Activated T-helper 1 cell treated with Interleukin-2 at 50 U/mL for 16 hours (primary cell): ENCODE measurements around the gene SLC28A1.
"Not testable (repeated sequence)": the region's sequence is repeated elsewhere in the genome, so short reads cannot be mapped to it uniquely, and the experiment has no call there.

ENCODE experiments used
- DNase-seq: peaks from one replicate; pipeline ENCODE4 v3.0.0-alpha.2; 2020; ENCODE audit warnings: low read depth

The SLC28A1 gene, protein sequence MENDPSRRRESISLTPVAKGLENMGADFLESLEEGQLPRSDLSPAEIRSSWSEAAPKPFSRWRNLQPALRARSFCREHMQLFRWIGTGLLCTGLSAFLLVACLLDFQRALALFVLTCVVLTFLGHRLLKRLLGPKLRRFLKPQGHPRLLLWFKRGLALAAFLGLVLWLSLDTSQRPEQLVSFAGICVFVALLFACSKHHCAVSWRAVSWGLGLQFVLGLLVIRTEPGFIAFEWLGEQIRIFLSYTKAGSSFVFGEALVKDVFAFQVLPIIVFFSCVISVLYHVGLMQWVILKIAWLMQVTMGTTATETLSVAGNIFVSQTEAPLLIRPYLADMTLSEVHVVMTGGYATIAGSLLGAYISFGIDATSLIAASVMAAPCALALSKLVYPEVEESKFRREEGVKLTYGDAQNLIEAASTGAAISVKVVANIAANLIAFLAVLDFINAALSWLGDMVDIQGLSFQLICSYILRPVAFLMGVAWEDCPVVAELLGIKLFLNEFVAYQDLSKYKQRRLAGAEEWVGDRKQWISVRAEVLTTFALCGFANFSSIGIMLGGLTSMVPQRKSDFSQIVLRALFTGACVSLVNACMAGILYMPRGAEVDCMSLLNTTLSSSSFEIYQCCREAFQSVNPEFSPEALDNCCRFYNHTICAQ

GRCh38 chr15:84883916-84884781 lies at the start of gene SLC28A1:
Gene SLC28A1, plus strand, starts transcription at chr15:84884662. Its CDS starts 3,099 bp downstream, at chr15:84887761.
- DNase-seq = no peak

- no peak for DNase-seq
Measured at GRCh38 chr15:84834969-84835368, 49.5 kb upstream of the SLC28A1 start.

DNA sequence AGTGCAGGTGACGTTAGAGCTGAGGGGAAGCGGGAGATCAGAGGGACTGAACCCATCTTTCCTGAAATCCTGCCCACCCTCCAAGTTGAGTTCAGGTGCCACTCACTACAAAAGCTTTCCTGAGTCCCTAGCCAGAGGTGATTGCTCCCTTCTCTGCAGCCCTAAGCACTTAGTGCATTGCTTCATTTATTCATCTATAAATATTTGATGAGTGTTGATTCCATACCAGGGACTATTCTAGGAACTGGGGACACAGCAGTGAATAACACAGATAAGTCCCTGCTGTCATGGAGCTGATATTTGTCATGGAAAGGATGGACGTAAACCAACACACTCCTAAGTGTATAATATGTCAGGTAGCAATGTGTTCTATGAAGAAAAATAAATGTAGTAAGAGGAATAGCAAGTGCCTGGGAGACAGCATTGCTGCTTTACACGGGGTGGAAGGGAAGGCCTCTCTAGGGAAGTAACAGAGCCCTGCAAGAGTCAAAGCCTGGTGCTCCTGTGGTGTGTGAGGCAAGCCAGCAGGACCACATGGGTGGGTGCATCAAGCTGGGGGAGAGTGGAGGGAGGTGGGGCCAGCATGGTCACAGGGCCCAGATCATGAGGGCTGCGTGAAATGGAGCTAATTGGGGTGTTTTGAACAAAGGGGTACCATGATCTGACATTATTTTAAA lies 48.7 kb upstream of the SLC28A1 start:
- no peak for DNase-seq

DNA sequence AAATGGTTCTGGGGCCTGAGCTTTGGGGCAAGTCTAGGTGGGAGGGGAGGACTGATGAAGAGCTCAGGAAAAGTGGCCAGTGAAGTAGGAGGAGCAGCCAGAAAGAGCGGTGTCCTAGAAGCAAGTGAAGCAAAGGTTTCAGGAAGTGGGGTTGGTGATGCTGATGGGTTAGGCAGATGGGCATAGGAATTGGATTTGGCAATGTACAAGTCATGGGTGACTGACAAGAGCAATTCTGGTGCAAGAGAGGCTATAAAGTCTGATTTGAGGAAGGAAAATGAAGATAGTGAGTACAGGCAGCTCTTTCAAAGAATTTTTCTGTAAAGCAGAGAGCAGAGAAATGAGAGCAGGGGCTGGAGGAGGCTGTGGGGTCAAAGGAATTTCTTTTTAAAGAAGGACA lies 47.6 kb upstream of the SLC28A1 start:
- DNase-seq = no peak

- no peak for DNase-seq
Measured at GRCh38 chr15:84839714-84840113, 44.7 kb upstream of the SLC28A1 start.

DNA sequence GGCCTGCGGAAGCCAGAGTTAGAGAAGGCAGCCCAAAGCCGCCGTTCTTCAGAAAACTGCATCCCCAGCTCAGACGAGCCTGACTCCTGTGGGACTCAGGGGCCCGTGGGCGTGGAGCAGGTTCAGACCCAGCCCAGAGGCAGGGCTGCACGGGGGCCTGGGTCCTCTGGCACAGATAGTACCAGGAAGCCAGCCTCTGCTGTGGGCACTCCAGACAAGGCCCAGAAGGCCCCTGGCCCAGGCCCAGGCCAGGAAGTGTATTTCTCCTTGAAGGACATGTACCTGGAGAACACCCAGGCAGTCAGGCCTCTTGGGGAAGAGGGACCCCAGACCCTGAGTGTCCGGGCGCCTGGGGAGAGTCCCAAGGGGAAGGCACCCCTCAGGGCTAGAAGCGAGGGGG lies 44.2 kb upstream of the SLC28A1 start:
- DNase-seq = no peak

DNA sequence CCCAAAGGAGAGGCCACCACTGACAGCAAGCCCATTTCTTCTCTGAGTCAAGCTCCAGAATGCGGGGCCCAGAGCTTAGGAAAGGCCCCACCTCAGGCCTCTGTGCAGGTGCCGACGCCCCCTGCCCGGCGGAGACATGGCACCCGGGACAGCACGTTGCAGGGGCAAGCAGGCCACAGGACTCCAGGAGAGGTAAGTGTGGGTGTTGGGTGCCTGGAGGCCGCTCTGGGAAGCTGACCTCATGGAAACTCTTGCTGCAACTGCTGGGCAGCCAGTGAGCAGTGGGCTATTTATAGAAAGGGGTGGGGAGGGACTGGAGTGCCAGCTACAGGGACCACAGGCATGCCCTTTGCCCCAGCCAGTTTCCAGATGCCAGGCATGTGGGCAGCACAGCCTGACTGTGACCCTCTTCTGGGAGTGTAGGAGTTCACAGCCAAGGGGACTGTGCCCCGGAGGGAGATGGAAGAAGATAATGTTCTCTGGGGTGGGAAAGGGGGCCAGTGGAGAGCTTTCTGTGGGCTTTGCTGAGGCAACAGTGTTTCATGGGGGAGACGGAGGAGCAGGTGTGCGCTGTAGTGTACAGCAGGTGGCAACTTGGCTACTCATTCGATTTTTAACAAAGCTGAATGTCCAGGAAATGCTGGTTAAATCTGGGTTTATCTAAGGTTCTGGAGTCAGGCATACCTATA lies 43.6 kb upstream of the SLC28A1 start:
- DNase-seq = no peak

DNA sequence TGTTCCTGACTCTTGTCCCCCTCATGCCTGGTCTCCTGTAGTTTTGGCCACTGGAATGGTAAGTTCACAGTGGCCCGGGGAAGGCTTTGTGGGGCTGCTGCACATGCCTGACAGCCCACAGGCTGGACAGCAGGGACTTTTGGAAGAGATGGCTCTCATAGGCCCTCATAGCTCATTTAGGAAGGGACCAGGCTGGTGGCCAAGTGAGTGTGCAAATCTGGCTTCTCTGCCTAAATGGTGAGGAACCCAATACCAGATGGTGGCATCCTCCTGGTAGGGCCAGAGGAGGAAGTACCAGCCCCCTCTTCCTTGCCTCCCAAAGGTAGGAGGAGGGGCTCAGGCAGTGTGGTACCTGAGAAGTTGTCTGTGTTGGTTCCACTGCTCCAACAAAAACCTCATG lies 41.7 kb upstream of the SLC28A1 start:
- DNase-seq = no peak

GRCh38 chr15:84844964-84845363 lies 39.5 kb upstream of the SLC28A1 start:
- DNase-seq = no peak

DNA sequence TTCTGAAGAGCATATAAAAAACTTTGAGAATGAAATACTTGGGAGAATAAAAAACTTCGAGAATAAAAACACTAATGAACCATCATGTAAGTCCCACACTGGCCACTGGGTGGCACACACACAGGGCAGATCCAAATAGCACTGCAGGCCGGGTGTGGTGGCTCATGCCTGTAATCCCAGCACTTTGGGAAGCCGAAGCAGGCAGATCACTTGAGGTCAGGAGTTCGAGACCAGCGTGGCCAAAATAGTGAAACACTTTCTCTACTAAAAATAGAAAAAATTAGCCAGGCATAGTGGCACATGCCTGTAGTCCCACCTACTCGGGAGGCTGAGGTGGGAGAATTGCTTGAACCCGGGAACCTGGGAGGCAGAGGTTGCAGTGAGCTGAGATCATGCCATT lies 38.8 kb upstream of the SLC28A1 start:
- not testable (repeated sequence) for DNase-seq

DNA sequence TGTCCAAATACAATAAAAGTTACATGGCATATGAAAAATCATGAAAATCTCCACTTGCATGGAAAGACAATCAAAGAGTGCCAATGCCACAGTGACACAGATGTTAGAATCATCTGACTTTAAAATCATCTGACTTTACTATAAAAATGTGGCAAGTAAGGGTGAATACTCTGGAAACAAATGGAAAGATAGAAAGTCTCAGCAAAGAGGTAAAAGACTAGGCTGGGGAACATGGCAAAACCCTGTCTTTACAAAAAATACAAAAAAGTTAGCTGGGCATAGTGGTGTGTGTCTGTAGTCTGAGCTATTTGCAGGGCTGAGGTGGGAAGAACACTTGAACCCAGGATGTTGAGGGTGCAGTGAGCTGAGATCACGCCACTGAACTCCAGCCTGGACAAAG lies 38.2 kb upstream of the SLC28A1 start:
- no peak for DNase-seq

- DNase-seq = no peak
Measured at GRCh38 chr15:84847382-84847781, 37.1 kb upstream of the SLC28A1 start.

GRCh38 chr15:84852212-84852611 lies 32.2 kb upstream of the SLC28A1 start:
- no peak for DNase-seq

DNA sequence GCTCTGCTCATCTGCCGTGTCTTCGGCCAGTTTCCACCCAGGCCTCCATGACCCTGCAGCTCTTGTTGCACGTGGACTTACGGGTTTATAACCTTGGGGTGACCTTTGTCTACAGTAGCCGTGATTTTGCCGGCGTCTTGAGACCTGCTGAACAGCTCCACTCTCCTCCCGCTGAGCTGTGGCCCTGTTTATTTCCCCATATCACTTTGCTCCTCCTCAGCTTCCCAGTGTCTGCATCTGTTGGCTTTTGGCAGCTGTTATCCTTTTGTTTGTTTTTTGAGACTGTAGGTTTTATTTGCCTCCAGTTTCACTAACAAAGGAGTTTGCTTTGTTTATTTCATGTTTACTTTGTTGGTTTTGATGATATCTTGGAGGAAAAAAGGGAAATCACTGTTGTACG lies 29.3 kb upstream of the SLC28A1 start:
- no peak for DNase-seq

DNA sequence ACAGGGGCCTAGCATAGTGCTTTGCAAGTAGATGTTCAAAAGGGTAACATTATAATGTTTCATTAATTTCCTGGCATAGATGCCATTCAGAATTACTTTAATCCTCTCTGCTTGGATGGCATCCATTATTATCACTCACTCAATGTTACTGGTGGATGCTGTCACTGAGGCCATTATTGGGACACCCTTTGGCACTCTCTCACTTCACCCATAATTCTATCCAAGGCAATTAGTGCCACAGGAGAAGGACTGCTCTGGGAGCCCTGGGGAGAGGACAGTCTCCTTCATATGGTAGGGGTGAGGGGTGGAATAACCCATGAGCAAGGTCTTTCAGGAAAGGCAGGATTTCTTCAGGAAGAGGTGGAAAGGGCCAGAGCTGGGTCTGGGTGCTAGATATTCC lies 28.7 kb upstream of the SLC28A1 start:
- DNase-seq = no peak

DNA sequence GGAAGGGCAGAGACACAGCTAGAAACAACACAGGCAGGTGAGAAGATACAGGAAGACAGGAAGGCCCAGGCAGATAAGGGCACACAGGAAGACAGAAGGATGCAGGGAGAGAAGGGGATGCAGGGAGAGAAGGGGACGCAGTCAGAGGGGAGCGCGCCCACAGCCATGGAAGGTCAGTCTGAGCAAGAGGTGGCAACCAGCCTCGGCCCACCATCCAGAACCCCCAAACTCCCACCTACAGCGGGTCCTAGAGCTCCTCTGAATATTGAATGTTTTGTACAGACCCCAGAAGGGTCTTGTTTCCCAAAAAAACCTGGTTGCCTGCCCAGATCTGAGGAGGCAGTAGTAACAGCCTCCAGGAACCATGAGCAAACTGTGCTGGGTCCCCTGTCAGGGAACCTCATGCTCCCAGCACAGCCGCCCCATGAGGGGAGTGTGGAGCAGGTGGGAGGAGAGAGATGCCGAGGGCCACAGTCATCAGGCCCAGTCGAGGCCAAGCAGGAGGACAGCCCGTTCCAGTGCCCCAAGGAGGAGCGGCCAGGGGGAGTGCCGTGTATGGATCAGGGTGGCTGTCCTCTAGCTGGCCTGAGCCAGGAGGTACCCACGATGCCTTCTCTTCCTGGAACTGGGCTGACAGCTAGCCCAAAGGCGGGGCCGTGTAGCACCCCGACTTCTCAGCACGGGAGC lies 27.6 kb upstream of the SLC28A1 start:
- DNase-seq = no peak

DNA sequence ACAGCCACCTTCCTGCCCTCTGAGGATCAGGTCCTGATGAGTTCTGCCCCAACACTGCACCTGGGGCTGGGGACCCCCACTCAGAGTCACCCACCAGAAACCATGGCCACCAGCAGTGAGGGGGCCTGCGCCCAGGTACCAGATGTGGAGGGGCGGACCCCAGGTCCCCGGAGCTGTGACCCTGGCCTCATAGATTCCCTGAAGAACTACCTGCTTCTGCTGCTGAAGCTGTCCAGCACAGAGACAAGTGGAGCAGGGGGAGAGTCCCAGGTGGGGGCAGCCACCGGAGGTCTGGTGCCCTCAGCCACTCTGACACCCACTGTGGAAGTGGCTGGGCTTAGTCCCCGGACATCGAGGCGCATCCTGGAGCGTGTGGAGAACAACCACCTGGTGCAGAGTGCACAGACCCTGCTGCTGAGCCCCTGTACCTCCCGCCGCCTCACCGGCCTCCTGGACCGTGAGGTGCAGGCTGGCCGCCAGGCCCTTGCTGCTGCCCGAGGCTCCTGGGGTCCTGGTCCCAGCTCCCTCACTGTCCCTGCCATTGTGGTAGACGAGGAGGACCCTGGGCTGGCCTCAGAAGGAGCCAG lies 27.0 kb upstream of the SLC28A1 start:
- DNase-seq = no peak

DNA sequence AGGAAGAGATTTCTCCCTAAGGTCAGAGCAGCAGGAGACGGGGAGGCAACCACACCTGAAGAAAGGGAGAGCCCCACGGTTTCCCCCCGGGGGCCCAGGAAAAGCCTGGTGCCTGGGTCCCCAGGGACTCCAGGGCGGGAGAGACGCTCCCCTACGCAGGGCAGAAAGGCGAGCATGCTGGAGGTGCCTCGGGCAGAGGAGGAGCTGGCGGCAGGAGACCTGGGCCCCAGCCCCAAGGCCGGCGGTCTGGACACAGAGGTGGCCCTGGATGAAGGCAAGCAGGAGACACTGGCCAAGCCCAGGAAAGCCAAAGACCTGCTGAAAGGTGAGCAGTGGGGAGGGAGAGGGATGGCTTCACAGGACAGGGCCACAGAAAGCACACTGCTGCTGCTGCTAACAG lies 26.2 kb upstream of the SLC28A1 start:
- no peak for DNase-seq

DNA sequence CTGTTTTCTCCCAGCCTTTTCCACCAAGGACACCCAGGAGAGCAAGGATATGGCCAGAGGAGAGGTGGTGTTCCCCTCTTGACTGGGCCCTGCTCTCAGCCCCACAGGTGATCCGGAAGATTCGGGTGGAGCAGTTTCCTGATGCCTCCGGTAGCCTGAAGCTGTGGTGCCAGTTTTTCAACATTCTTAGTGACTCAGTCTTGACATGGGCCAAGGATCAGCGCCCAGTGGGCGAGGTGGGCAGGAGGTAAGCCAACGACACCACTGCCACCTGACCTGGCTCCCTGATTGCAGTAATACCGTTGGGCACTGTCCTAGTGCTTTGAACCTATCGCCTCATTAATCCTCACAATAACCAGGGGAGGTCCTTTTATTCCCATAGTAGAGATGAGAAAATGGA lies 25.3 kb upstream of the SLC28A1 start:
- no peak for DNase-seq

DNA sequence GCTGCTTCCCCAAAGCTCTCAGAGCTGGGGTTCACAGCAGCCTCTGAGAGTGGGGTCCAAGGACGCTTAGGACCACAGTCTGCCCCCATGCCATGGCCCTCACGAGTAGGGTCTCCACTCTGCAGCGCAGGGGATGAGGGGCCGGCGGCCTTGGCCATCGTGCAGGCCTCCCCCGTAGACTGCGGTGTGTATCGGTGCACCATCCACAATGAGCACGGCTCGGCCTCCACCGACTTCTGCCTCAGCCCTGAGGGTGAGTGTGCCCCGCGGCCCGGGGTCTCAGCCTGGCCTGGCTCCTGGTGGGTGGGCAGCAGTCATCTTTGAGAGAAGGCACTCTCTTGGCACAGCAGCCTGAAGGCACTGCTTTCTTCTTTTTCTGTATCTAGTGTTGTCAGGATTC lies 24.8 kb upstream of the SLC28A1 start:
- no peak for DNase-seq

DNA sequence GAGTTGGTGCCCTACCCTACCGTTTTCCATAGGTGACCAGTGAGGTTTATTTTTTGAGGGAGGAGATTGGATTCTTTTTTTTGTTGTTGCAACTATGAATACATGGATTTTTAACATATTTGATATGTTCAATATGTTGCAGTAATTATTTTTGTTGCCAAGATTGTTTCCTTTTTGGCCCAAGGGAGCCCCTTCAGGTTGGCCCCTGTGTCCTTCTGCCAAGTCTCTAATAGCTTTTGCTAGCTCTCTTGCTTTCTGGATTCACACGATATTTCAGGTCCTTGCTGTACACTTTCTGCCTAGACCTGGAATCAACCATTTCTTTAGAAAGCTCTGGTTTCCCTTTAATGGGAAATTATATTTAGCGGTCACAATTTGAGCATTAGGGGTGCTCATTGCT lies 22.7 kb upstream of the SLC28A1 start:
- no peak for DNase-seq
